Epithelial cell of esophagus (primary cell): ENCODE measurements around the gene NKAIN1.

Experiments
- DNase-seq: peaks from one replicate; pipeline ENCODE4 v3.0.0; 2010; ENCODE audit warnings: low read depth
- H3K4me3 ChIP-seq: 2 replicates; pipeline ENCODE4 v1.5.1; 2011; ENCODE audit warnings: mild to moderate bottlenecking, low read length, control low read depth
- CTCF ChIP-seq: IDR thresholded peaks from 2 replicates; pipeline ENCODE4 v1.5.1; 2011; ENCODE audit warnings: low read depth, mild to moderate bottlenecking, low read length, control low read depth, inconsistent platforms; ENCODE audit not compliant: insufficient read depth; ENCODE audit errors: missing control alignments

The NKAIN1 gene

GRCh38 chr1:31234123-31234708 is 5.5 kb downstream of the NKAIN1 start:
- DNase-seq = no peak
- TF ChIP-seq CTCF = no peak

DNA sequence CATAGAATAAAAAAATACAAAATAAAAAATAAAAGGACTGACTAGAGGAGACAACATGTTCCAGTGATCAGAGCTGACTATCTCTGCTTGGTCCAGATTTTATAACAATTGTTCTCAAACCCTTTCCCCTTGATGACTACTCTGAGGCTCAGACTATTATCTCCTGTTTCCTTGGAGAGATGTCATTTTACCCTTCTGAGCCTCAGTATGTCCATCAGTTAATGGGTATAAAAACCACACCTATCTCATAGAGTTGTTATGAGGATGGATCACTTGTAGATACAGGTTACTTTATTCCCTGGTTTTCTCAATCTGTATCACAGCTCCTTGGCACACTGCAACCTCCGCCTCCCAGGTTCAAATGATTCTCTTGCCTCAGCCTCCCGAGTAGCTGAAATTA is 7.0 kb downstream of the NKAIN1 start:
- H3K4me3 ChIP-seq = no peak overlapping the region
- DNase-seq = no peak
- no peak for TF ChIP-seq CTCF

More at GRCh38 chr1:31234123-31234708, 5.5 kb downstream of the NKAIN1 start:
- H3K4me3 ChIP-seq = no peak overlapping the region

DNA sequence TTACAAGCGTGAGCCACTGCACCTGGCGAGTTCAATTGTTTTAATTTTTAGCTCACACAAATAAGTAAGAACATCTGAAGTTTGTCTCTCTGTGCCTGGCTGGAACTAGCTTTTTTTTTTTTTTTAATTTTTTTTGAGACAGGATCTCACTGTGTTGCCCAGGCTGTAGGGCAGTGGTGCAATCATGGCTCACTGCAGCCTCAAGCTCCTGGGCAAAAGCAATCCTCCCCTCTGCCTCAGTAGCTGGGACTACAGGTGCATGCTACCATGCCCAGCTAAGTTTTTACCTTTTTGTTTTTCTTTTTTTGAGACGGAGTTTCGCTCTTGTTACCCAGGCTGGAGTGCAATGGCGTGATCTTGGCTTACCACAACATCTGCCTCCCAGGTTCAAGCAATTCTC is 7.9 kb downstream of the NKAIN1 start:
- H3K4me3 ChIP-seq = no peak overlapping the region
- DNase-seq = no peak
- no peak for TF ChIP-seq CTCF

DNA sequence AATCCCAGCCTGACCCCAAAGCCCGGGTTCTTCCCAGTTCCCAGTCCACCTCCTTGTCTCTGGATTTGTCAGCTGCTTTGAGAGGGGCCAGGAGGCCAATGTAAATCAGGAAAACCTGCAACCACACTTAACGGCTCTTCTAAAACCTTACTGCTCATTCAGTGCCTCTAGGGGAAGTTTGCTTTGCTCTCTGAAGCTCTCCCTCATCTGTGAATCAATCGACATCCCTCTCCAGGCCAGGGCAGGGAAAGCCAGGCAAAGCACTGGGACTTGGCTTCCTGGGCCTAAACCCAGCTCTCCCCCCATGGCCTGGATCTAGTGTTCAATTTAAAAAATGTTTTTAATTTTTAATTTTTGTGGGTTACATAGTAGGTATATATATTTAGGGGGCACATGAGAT is 9.3 kb downstream of the NKAIN1 start:
- DNase-seq = no peak
- no peak overlapping the region for H3K4me3 ChIP-seq
- TF ChIP-seq CTCF = no peak

- no peak overlapping the region for H3K4me3 ChIP-seq
- peak; percentile 61 for DNase-seq
- no peak for TF ChIP-seq CTCF
Measured at GRCh38 chr1:31228986-31229385, 10.7 kb downstream of the NKAIN1 start.

DNA sequence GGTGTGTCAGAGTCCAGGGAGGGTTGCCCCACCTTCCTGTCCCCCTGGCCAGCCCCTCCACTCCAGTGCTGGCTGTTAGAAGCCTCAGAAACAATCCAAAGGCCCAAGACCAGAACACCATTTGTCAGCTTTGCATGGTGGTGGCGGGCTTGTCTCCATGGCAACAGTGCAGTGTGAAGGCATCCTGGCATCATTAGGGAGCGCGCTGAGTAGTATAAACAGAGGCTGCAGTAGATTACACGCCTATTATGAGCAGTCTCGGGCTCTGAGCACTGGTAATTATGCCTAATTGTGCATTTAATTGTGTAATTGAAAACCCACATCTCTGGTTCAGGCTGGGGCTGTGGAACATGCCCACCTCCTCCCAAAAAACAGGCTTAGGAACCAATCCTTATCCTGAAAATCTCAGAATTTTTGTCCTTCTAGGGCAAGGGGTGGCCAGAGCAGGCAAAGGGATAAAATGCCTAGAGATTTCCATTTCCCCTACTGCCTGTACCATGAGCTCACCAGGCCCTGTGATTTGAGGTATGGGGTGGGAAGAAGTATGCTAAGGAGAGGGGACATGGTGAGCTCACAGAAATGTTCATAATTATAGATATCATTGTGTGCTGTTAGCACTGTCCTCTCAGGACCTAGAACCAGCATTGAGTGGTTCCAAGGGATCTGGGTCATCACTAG is 11.7 kb downstream of the NKAIN1 start:
- no peak overlapping the region for H3K4me3 ChIP-seq
- no peak for DNase-seq
- TF ChIP-seq CTCF = no peak

DNA sequence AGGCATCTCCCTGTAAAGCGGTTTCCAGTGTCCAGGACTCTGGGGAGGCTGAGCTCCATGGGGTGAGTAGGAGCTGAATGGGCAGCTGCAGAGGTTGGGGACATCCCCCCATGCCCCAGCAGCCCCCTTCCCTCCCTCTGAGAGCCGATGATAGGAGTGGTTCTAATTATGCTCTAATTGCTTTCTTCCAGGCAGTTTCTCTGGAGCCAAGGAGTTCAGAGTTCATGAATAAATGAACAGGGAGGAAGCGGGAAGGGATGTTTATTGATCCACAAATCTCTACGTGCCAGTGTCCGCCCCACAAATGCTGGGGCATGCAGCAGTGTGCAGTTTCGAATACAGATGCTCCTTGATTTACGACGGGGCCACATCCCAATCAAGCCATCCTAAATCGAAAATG is 15.6 kb downstream of the NKAIN1 start:
- no peak for DNase-seq
- no peak for TF ChIP-seq CTCF

More for the DNA sequence above, 15.6 kb downstream of the NKAIN1 start:
- no peak overlapping the region for H3K4me3 ChIP-seq
